Measurements from ENCODE around the gene RIN3. TPM values are rescaled to one million over a fixed set of nuclear protein-coding genes. Genes with fewer than 3 reads are reported as not detected.
A peak's percentile ranks its signal among the peaks of the same experiment; 100 is the strongest.

The RIN3 gene
- total and polyA plus RNA-seq, 10 donors = 17.2 to 117 (median 75.7) TPM

DNA sequence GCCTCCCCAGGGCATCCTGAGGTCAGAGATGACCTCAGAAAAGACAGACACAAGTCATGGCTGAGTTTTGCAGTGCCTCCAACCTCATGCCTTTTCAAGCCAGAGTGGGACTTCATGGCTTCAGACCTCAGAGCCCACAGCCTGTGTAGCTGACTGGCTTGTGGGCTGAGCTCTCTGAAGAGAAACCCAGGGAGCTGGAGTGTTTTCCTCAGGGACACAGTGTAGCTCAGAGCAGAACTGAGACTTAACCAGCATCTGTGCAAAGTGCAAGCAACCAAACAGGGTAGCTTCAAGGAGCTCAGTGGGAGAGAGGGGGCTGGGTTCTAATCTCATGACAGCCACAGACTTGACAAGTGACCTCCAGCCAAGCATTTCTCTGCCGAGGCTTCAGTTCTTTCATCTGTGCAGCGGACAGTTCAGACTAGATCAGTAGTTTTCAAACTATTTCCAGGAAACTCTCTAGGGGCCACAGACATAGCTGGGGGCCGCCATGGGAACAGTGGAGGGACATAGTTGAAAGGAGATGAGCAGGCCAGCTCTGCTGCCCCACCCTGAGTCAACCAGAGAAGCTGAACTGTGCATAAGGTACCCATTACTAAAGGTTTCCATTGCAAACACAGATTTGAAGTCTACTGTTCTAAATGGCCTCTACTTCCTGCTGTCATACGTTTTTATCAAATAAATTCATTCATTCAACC is 154.8 kb downstream of the RIN3 start:
- peak in 1 of 3 donors; percentile 24 for TF ChIP-seq POLR2AphosphoS5 (IDR thresholded peaks at IDR 0.05)
- TF ChIP-seq, protein P1, sequence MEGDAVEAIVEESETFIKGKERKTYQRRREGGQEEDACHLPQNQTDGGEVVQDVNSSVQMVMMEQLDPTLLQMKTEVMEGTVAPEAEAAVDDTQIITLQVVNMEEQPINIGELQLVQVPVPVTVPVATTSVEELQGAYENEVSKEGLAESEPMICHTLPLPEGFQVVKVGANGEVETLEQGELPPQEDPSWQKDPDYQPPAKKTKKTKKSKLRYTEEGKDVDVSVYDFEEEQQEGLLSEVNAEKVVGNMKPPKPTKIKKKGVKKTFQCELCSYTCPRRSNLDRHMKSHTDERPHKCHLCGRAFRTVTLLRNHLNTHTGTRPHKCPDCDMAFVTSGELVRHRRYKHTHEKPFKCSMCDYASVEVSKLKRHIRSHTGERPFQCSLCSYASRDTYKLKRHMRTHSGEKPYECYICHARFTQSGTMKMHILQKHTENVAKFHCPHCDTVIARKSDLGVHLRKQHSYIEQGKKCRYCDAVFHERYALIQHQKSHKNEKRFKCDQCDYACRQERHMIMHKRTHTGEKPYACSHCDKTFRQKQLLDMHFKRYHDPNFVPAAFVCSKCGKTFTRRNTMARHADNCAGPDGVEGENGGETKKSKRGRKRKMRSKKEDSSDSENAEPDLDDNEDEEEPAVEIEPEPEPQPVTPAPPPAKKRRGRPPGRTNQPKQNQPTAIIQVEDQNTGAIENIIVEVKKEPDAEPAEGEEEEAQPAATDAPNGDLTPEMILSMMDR (IDR thresholded peaks at IDR 0.05 in 8 of 11, conservative IDR thresholded peaks at IDR 0.05 in 3 of 11) = no peak
- WGBS, 5 donors = 51 to 60% (median 54%) methylated on average over 4 of the region's 4 CpGs
- no peaks in the 10 kb centered on the region for H3K27me3 ChIP-seq (replicated peaks in 1 of 7)
- H3K4me3 ChIP-seq = no peak overlapping the region
- intact Hi-C loops (cut with DNase I; ENCODE audit: low total_unique reads) = no loop called here
- DNase-seq = no peak
- no peaks in the 10 kb centered on the region for H3K9me3 ChIP-seq
- H3K27ac ChIP-seq = peak overlapping the region in 5 of 8 donors; percentile 17 to 76 (median 35)
- peaks cover 10 to 97% (median 56%) of the 10 kb centered on the region in 6 donors for H3K4me1 ChIP-seq
- peaks cover 0 to 94% (median 14%) of the 10 kb centered on the region in 6 donors for H3K36me3 ChIP-seq

DNA sequence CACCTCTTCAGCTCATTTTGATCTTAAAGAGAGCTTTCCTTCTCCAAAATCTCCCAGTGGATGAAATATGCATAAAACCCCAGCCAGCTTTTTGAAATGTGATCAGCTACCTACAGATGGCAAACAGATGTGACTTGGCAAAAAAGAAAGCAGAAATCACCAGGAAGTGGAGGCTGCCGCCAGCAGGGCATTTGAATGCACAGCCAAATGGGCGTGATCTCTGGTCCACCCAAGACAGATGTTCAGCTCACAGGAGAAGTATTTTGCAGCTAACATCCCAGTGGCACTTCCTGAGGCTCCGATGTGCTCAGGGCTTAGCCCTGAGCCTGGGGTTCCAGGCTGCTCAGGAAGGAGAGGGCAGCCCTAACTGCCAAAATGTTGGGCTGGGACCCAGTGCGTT is 156.6 kb downstream of the RIN3 start:
- DNase-seq = no peak
- TF ChIP-seq, protein P1 (IDR thresholded peaks at IDR 0.05 in 8 of 11, conservative IDR thresholded peaks at IDR 0.05 in 3 of 11) = peak in 5 of 11 experiments; percentile 10 to 37 (median 31)
- TF ChIP-seq POLR2A (IDR thresholded peaks at IDR 0.05) = no peak
- TF ChIP-seq POLR2AphosphoS5 (IDR thresholded peaks at IDR 0.05) = peak in 1 of 3 donors; percentile 5
- H3K27me3 ChIP-seq (replicated peaks in 1 of 7) = no peaks in the 10 kb centered on the region
- peaks cover 0 to 95% (median 15%) of the 10 kb centered on the region in 6 donors for H3K36me3 ChIP-seq
- 21 to 44% (median 29%) methylated on average over 3 to 4 of the region's 4 CpGs for WGBS, 5 donors
- peaks cover 4 to 97% (median 61%) of the 10 kb centered on the region in 6 donors for H3K4me1 ChIP-seq
- intact Hi-C loops (cut with DNase I; ENCODE audit: low total_unique reads) = no loop called here
- H3K27ac ChIP-seq = peak overlapping the region in 5 of 8 donors; percentile 43 to 76 (median 61)
- no peak overlapping the region for H3K4me3 ChIP-seq
- H3K9me3 ChIP-seq = no peaks in the 10 kb centered on the region

DNA sequence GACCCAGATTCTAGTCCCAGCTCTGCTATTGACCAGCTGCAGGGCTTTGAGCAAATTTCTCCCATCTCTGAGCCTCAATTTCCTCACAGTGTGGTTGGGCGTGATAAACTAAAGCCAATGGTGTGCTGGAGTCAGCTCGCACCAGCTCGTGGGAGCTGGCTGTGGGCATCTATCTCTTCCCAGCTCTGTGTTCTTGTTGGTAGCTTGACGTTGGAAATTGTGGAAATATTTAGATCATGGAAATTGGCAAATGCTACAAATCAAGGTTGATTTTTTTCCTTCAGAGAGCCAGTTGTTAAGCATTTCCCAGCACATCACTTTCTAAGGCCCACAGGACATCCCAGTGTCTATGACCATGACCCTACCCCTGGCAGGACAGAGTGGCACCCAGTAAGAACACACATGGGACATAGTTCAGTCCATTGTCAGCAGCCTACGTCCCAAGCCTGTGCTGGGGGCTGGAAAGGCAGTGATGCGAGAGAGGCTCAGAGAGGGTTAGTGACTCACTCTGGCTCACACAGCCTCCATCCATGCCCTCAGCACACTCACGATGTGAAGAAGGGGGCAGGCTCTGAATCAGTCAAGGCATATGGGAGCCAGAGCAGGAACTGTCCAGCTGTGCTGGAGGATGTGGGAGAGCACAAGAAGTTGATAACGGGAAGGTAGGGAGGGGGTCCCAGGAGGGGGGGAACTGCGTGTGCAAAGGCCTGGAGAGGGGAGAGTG is 157.2 kb downstream of the RIN3 start:
- Histone ChIP-seq H3K4me1 (peaks cover 8 to 97% (median 62%) of the 10 kb centered on the region in 6 donors), H3K36me3 (peaks cover 0 to 100% (median 15%) of the 10 kb centered on the region in 6 donors), H3K27ac (peak overlapping the region in 5 of 8 donors; percentile 43 to 76 (median 61)), H3K27me3 (replicated peaks in 1 of 7) (no peaks in the 10 kb centered on the region), H3K4me3 (no peak overlapping the region), H3K9me3 (no peaks in the 10 kb centered on the region)
- TF ChIP-seq POLR2A (IDR thresholded peaks at IDR 0.05) (no peak), POLR2AphosphoS5 (IDR thresholded peaks at IDR 0.05) (peak in 1 of 3 donors; percentile 13)
- TF ChIP-seq, protein P1 (IDR thresholded peaks at IDR 0.05 in 8 of 11, conservative IDR thresholded peaks at IDR 0.05 in 3 of 11) = no peak
- WGBS, 5 donors = 65 to 85% (median 82%) methylated on average over 9 of the region's 9 CpGs
- no peak for DNase-seq
- intact Hi-C loops (cut with DNase I; ENCODE audit: low total_unique reads) = no loop called here

Measured in spleen (tissue), 11 donors.